HEK293T (cell line): ENCODE data around the gene PFDN1.

Source experiments
- FOXA1 ChIP-seq: fragments of 450-650 bp; IDR thresholded peaks from 2 replicates; pipeline ENCODE4 v1.6.1; 2016; ENCODE audit warnings: mild to moderate bottlenecking
- FOXM1 ChIP-seq: fragments of 450-650 bp; IDR thresholded peaks from 2 replicates; pipeline ENCODE4 v1.6.1; 2017; ENCODE audit warnings: mild to moderate bottlenecking, borderline replicate concordance
- HDGF ChIP-seq: fragments of 450-650 bp; IDR thresholded peaks from 2 replicates; pipeline ENCODE4 v1.6.1; 2017; ENCODE audit warnings: antibody characterized with exemption, borderline replicate concordance
- L3MBTL2 ChIP-seq: fragments of 450-650 bp; conservative IDR thresholded peaks from 2 replicates; pipeline ENCODE4 v1.6.1; 2016; ENCODE audit warnings: mild to moderate bottlenecking
- TF ChIP-seq, protein P1 (sequence below): fragments of 450-650 bp; IDR thresholded peaks from 2 replicates; pipeline ENCODE4 v1.6.1; 2016

DNA sequence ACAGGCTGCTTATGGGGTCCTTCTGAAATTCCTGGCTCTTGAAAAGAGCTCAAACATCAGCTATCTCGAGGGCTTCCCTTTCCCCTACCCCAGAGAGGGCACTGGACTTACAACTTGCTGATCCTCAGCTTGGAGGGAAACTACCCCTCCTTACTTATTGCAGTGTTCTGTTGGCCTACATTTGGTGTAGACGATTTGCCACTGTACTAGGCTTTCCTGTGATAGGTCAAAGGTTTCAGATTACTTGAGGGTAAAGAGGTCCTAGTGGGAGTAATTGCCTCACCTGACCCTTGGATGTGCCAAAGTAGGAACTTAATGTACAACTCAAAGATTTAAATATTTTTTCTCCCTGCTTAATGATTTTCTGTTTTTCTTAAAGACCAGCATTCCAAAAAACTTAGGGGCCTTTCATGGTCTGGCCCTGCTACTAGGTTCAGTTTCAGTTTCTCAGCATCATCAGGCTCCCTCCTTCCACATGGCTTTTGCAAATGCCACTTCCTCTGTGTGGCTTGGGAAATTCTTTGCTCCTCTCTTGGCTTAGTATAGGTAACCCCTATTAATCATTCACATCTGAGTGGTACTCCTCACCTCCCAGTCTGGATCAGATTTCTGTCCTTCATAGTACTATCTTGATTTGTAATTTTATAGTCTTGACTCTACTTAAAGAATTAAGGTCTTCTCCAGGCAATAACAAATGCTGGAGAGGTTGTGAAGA lies 95.5 kb downstream of the PFDN1 start:
- no peak for TF ChIP-seq HDGF
- no peak for TF ChIP-seq FOXM1
- no peak for TF ChIP-seq FOXA1
- TF ChIP-seq, protein P1, sequence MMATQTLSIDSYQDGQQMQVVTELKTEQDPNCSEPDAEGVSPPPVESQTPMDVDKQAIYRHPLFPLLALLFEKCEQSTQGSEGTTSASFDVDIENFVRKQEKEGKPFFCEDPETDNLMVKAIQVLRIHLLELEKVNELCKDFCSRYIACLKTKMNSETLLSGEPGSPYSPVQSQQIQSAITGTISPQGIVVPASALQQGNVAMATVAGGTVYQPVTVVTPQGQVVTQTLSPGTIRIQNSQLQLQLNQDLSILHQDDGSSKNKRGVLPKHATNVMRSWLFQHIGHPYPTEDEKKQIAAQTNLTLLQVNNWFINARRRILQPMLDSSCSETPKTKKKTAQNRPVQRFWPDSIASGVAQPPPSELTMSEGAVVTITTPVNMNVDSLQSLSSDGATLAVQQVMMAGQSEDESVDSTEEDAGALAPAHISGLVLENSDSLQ = no peak
- TF ChIP-seq L3MBTL2 = no peak
